ENCODE results near the gene EPS8L1.
"Not testable (repeated sequence)": the region's sequence is repeated elsewhere in the genome, so short reads cannot be mapped to it uniquely, and the experiment has no call there.

Gene EPS8L1

GRCh38 chr19:55031178-55031577 is 44.5 kb upstream of the EPS8L1 start:
- no peak for TF ChIP-seq EZH2phosphoT487 (IDR thresholded peaks at IDR 0.05; ENCODE audit: borderline replicate concordance, low read length)
- no peak for TF ChIP-seq CTCF (IDR thresholded peaks at IDR 0.05; ENCODE audit: low read depth, low read length, poor library complexity, severe bottlenecking)

DNA sequence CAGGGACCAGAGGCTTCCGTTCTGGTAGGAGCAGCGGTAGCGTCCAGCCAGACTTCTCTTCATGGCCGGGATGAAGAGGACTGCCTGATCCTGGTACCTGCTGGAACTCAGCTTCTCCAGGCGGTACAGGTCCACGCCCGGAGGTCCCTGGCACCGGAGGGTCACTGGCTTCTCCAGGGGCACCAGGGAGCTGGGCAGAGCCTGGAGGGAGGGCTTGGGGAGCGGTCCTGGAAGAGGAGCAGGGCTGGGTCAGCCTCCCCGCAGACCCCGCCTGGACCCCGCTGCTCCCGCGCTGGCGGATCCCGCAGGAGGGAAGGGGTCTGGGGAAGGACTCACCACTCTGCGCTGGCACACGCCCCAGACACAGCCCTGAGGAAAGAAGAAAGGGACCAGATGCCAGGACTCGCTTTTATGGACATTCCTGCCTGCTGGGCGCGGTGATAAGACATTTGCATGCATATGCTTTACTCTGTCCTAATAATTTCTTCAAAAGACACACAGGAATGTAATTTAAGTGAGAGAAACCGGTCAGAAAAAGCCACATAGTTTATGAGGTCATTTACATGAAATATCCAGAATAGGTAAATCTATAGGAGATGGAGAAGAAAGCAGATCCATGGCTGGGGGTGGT is 43.4 kb upstream of the EPS8L1 start:
- TF ChIP-seq EZH2phosphoT487 (IDR thresholded peaks at IDR 0.05; ENCODE audit: borderline replicate concordance, low read length) = no peak
- no peak for TF ChIP-seq CTCF (IDR thresholded peaks at IDR 0.05; ENCODE audit: low read depth, low read length, poor library complexity, severe bottlenecking)
- Histone ChIP-seq H3K9me3 (ENCODE audit: control insufficient read depth, insufficient read depth, low read length) (peaks cover 14% of the 10 kb centered on the region), H3K27ac (ENCODE audit: low read depth, low read length) (no peak overlapping the region), H3K36me3 (ENCODE audit: control insufficient read depth, low read length) (no peaks in the 10 kb centered on the region), H3F3A (ENCODE audit: control insufficient read depth, insufficient read depth) (peaks cover 10% of the 10 kb centered on the region), H3K79me2 (ENCODE audit: control insufficient read depth, low read length) (peaks cover 74% of the 10 kb centered on the region), H3K27me3 (ENCODE audit: control insufficient read depth, low read length) (no peaks in the 10 kb centered on the region), H3K4me2 (ENCODE audit: low read length) (no peak overlapping the region), H3K4me3 (ENCODE audit: low read length) (no peak overlapping the region), H3K9me2 (replicated peaks; ENCODE audit: control insufficient read depth, low read length) (no peaks in the 10 kb centered on the region), H4K20me1 (ENCODE audit: control insufficient read depth, insufficient read depth, low read depth, low read length) (0 out of 2 replicates have a peak, but pooled peaks cover 3% of the 10 kb centered on the region), H3K4me1 (ENCODE audit: control insufficient read depth, low read length) (peaks cover 7% of the 10 kb centered on the region; the same call in 1 of the 2 replicates)

More at GRCh38 chr19:55031178-55031577, 44.5 kb upstream of the EPS8L1 start:
- 0 out of 2 replicates have a peak, but pooled peaks cover 3% of the 10 kb centered on the region for H4K20me1 ChIP-seq (ENCODE audit: control insufficient read depth, insufficient read depth, low read depth, low read length)
- H3K4me1 ChIP-seq (ENCODE audit: control insufficient read depth, low read length) = peaks cover 7% of the 10 kb centered on the region; the same call in 1 of the 2 replicates
- peaks cover 18% of the 10 kb centered on the region for H3K9me3 ChIP-seq (ENCODE audit: control insufficient read depth, insufficient read depth, low read length)
- H3K27ac ChIP-seq (ENCODE audit: low read depth, low read length) = no peak overlapping the region
- peaks cover 15% of the 10 kb centered on the region for H3F3A ChIP-seq (ENCODE audit: control insufficient read depth, insufficient read depth)
- no peaks in the 10 kb centered on the region for H3K36me3 ChIP-seq (ENCODE audit: control insufficient read depth, low read length)
- H3K9me2 ChIP-seq (replicated peaks; ENCODE audit: control insufficient read depth, low read length) = no peaks in the 10 kb centered on the region
- no peak overlapping the region for H3K4me3 ChIP-seq (ENCODE audit: low read length)
- H3K4me2 ChIP-seq (ENCODE audit: low read length) = no peak overlapping the region
- H3K27me3 ChIP-seq (ENCODE audit: control insufficient read depth, low read length) = no peaks in the 10 kb centered on the region
- H3K79me2 ChIP-seq (ENCODE audit: control insufficient read depth, low read length) = peaks cover 72% of the 10 kb centered on the region

DNA sequence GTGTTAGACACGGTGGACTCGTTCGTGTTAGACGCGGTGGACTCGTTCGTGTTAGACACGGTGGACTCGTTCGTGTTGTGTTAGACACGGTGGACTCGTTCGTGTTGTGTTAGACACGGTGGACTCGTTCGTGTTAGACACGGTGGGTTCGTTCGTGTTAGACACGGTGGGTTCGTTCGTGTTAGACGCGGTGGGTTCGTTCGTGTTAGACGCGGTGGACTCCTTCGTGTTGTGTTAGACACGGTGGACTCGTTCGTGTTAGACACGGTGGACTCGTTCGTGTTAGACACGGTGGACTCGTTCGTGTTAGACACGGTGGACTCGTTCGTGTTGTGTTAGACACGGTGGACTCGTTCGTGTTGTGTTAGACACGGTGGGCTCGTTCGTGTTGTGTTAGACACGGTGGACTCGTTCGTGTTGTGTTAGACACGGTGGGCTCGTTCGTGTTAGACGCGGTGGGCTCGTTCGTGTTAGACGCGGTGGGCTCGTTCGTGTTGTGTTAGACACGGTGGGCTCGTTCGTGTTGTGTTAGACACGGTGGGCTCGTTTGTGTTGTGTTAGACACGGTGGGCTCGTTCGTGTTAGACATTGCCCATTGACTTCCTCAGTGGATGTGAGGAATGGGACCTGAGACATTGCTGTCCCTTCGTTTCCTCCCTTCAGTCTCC is 42.6 kb upstream of the EPS8L1 start:
- not testable (repeated sequence) for H3K4me1 ChIP-seq (ENCODE audit: control insufficient read depth, low read length); H3K27me3 ChIP-seq (ENCODE audit: control insufficient read depth, low read length); H3F3A ChIP-seq (ENCODE audit: control insufficient read depth, insufficient read depth); H3K9me3 ChIP-seq (ENCODE audit: control insufficient read depth, insufficient read depth, low read length); H3K27ac ChIP-seq (ENCODE audit: low read depth, low read length); H3K4me3 ChIP-seq (ENCODE audit: low read length); H3K4me2 ChIP-seq (ENCODE audit: low read length); H3K36me3 ChIP-seq (ENCODE audit: control insufficient read depth, low read length); H3K9me2 ChIP-seq (replicated peaks; ENCODE audit: control insufficient read depth, low read length); H4K20me1 ChIP-seq (ENCODE audit: control insufficient read depth, insufficient read depth, low read depth, low read length)
- H3K79me2 ChIP-seq (ENCODE audit: control insufficient read depth, low read length) = peaks cover 71% of the 10 kb centered on the region

DNA sequence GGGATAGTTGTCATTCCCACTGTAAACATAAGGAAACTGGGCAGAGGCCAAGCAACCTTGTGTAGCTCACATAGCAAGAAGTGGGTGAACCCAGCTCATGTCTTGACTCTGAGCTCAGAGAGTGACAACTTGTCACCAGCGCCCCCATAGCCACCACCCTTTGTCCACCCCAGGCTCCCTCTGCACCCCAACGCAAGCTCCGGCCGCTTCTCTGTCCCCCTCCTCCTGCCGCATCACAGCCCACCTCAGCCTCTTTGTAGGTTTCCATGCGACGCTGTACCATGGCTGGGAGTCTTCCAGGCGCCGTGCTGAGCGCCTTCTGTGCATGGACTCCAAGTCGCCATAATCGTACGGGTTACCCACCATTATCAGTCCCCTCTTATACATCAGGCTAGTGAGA is 40.9 kb upstream of the EPS8L1 start:
- H3K27me3 ChIP-seq (ENCODE audit: control insufficient read depth, low read length) = no peaks in the 10 kb centered on the region
- 0 out of 2 replicates have a peak, but pooled peaks cover 3% of the 10 kb centered on the region for H4K20me1 ChIP-seq (ENCODE audit: control insufficient read depth, insufficient read depth, low read depth, low read length)
- TF ChIP-seq EZH2phosphoT487 (IDR thresholded peaks at IDR 0.05; ENCODE audit: borderline replicate concordance, low read length) = no peak
- no peak for TF ChIP-seq CTCF (IDR thresholded peaks at IDR 0.05; ENCODE audit: low read depth, low read length, poor library complexity, severe bottlenecking)
- H3K9me3 ChIP-seq (ENCODE audit: control insufficient read depth, insufficient read depth, low read length) = no peaks in the 10 kb centered on the region
- H3K36me3 ChIP-seq (ENCODE audit: control insufficient read depth, low read length) = no peaks in the 10 kb centered on the region
- no peaks in the 10 kb centered on the region for H3K9me2 ChIP-seq (replicated peaks; ENCODE audit: control insufficient read depth, low read length)
- peaks cover 65% of the 10 kb centered on the region for H3K79me2 ChIP-seq (ENCODE audit: control insufficient read depth, low read length)
- H3F3A ChIP-seq (ENCODE audit: control insufficient read depth, insufficient read depth) = no peaks in the 10 kb centered on the region
- H3K27ac ChIP-seq (ENCODE audit: low read depth, low read length) = no peak overlapping the region
- H3K4me2 ChIP-seq (ENCODE audit: low read length) = no peak overlapping the region
- no peaks in the 10 kb centered on the region for H3K4me1 ChIP-seq (ENCODE audit: control insufficient read depth, low read length)
- no peak overlapping the region for H3K4me3 ChIP-seq (ENCODE audit: low read length)
